K562 (cell line): Measurements from ENCODE around the gene RAI1. TPM values are rescaled to one million over a fixed set of nuclear protein-coding genes. Genes with fewer than 3 reads are reported as not detected.

Experiments
- CREB3L1 ChIP-seq: fragments of 450-650 bp; IDR thresholded peaks from 2 replicates; pipeline ENCODE4 v1.6.1; 2014; ENCODE audit warnings: low read depth, mild to moderate bottlenecking, moderate library complexity, borderline replicate concordance
- EP300 ChIP-seq: IDR thresholded peaks from 2 replicates; pipeline ENCODE4 v1.6.1; 2012; ENCODE audit warnings: low read length, improper control_type of control experiment
- FOSL1 ChIP-seq: fragments of 200-800 bp; sonication (Bioruptor generic); conservative IDR thresholded peaks from 2 replicates; pipeline ENCODE4 v1.6.1; 2016; ENCODE audit warnings: missing genetic modification characterization, missing compliant biosample characterization
- GTF2F1 ChIP-seq: IDR thresholded peaks from 2 replicates; pipeline ENCODE4 v1.6.1; 2011; ENCODE audit warnings: low read depth, low read length, improper control_type of control experiment
- HNRNPK ChIP-seq: fragments of 200-400 bp; formaldehyde crosslinking; IDR thresholded peaks from one replicate; pipeline ENCODE4 v1.6.1; 2018; ENCODE audit warnings: mild to moderate bottlenecking, low read depth, low read length; ENCODE audit not compliant: poor library complexity, severe bottlenecking
- HNRNPL ChIP-seq: fragments of 200-400 bp; formaldehyde crosslinking; IDR thresholded peaks from 2 replicates; pipeline ENCODE4 v1.6.1; 2017; ENCODE audit warnings: low read depth, mild to moderate bottlenecking, low read length
- MLX ChIP-seq, 2 experiments: fragments of 450-650 bp in 1 of 2; sonication (generic) in 1 of 2; formaldehyde crosslinking; conservative IDR thresholded peaks; 2 replicates each; pipeline versions ENCODE4 v1.4.0 to v1.8.1; 2020 to 2022; ENCODE audit warnings: mild to moderate bottlenecking in 1 of 2, missing genetic modification reagents in 1 of 2
- NR2F6 ChIP-seq: fragments of 450-650 bp; formaldehyde crosslinking; IDR thresholded peaks from 2 replicates; pipeline ENCODE4 v1.4.0; 2020; ENCODE audit warnings: mild to moderate bottlenecking
- RBFOX2 ChIP-seq: fragments of 200-400 bp; formaldehyde crosslinking; IDR thresholded peaks from 2 replicates; pipeline ENCODE4 v1.6.1; 2017; ENCODE audit warnings: low read depth, mild to moderate bottlenecking, low read length, moderate library complexity
- SMARCA4 ChIP-seq: fragments of 450-650 bp; IDR thresholded peaks from 2 replicates; pipeline ENCODE4 v1.6.1; 2016
- STAT6 ChIP-seq: sonication (generic); formaldehyde crosslinking; IDR thresholded peaks from 2 replicates; pipeline ENCODE4 v1.8.1; 2023; ENCODE audit warnings: mild to moderate bottlenecking, missing genetic modification reagents
- TCF15 ChIP-seq: fragments of 250-450 bp; sonication (Bioruptor Pico); IDR thresholded peaks from 2 replicates; pipeline ENCODE4 v1.8.0; 2022; ENCODE audit warnings: moderate library complexity, mild to moderate bottlenecking, inconsistent platforms
- USF1 ChIP-seq: sonication (generic); formaldehyde crosslinking; IDR thresholded peaks from 2 replicates; pipeline ENCODE4 v1.9.0; 2022; ENCODE audit warnings: mild to moderate bottlenecking, missing genetic modification reagents
- ZNF280A ChIP-seq: fragments of 450-650 bp; IDR thresholded peaks from 2 replicates; pipeline ENCODE4 v1.6.1; 2018; ENCODE audit warnings: mild to moderate bottlenecking, low read depth; ENCODE audit not compliant: partially characterized antibody
- ZNF41 ChIP-seq: fragments of 250-450 bp; sonication (Bioruptor Pico); conservative IDR thresholded peaks from 2 replicates; pipeline ENCODE4 v1.4.0; 2020; ENCODE audit warnings: mild to moderate bottlenecking
- ZNF778 ChIP-seq: fragments of 450-650 bp; formaldehyde crosslinking; IDR thresholded peaks from 2 replicates; pipeline ENCODE4 v1.4.0; 2020; ENCODE audit warnings: mild to moderate bottlenecking, moderate library complexity
- ZSCAN29 ChIP-seq: fragments of 450-650 bp; IDR thresholded peaks from 2 replicates; pipeline ENCODE4 v1.6.1; 2017
- polyA plus RNA-seq, 8 experiments: library from polyadenylated mRNA; depleted of rRNA in 4 of 8; stranded (reverse) in 5 of 8; unstranded in 3 of 8; fragments of >200 nt; fragmentation: Nextera tagmentation in 2 of 8; fragmentation: Illumina TruSeq in 1 of 8; extraction: Ambion mirVana in 2 of 8; extraction: Trizol in 1 of 8; gene quantifications; 2 replicates each; pipeline versions ENCODE4 v1.2.1 to v1.2.3, GENCODE V29; 2011 to 2014; ENCODE audit warnings: inconsistent platforms in 1 of 8, missing spikeins in 1 of 8
- total RNA-seq, 7 experiments: library from RNA; depleted of rRNA in 6 of 7; stranded (reverse); fragments of >200 nt in 6 of 7; fragmentation: Illumina TruSeq in 2 of 7; extraction: Trizol in 2 of 7; gene quantifications; 2 replicates each; pipeline versions ENCODE4 v1.2.1 to v1.2.3, GENCODE V29; 2011 to 2021; ENCODE audit warnings: low replicate concordance in 1 of 7

The RAI1 gene
- total and polyA plus RNA-seq, 9 of the 15 experiments (the other 6 are each of a cell fraction or from before 2014, with no cell fraction given): 0.68 to 19.9 (median 5.5) TPM

GRCh38 chr17:17836250-17836817 is 155.1 kb downstream of the RAI1 start (continued):
- TF ChIP-seq TCF15 (CRISPR knock-in tag): no peak
- TF ChIP-seq HNRNPL: no peak
- TF ChIP-seq FOSL1: peak; percentile 9; the same call in 1 of the 2 replicates
- TF ChIP-seq ZNF778 (CRISPR knock-in tag): no peak
- no peak for TF ChIP-seq NR2F6 (CRISPR knock-in tag)
- no peak for TF ChIP-seq ZNF280A
- TF ChIP-seq ZNF41 (CRISPR knock-in tag): no peak
- TF ChIP-seq USF1 (CRISPR knock-in tag): peak; percentile 47
- no peak for TF ChIP-seq STAT6 (CRISPR knock-in tag)
- no peak for TF ChIP-seq SMARCA4
- no peak for TF ChIP-seq HNRNPK
- TF ChIP-seq GTF2F1: peak; percentile 88; the same call in 1 of the 2 replicates
- TF ChIP-seq MLX (CRISPR knock-in tag; conservative IDR thresholded peaks at IDR 0.05): no peak; a peak in 1 of 4 replicates
- no peak; the same call in 1 of the 2 replicates for TF ChIP-seq CREB3L1
- no peak; the same call in 1 of the 2 replicates for TF ChIP-seq EP300
- TF ChIP-seq RBFOX2: peak; percentile 97
- no peak for TF ChIP-seq ZSCAN29
